ENCODE measurements around the gene RAB30.
A peak's percentile ranks its signal among the peaks of the same experiment; 100 is the strongest.
"Not testable (repeated sequence)": the region's sequence is repeated elsewhere in the genome, so short reads cannot be mapped to it uniquely, and the experiment has no call there.

Gene RAB30

DNA sequence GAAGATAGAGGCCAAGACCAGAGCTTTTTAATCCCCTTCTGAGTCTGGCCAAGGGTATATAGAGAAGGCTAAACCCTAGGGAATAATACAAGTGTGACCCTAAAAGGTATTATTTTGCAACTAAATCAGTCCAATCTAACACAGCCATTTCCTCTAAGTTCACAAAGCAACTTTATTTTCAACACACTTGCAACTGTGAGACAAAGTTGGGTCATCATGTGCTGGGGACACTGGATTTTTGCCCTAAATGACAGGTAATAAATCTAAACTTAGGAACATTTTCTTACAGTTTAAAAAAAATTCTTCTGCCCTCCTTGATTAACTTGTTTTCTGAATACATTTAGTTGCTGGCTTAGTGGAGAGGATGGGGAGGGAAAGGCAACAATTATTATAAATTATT lies 91.9 kb downstream of the RAB30 start:
- no peak for DNase-seq

DNA sequence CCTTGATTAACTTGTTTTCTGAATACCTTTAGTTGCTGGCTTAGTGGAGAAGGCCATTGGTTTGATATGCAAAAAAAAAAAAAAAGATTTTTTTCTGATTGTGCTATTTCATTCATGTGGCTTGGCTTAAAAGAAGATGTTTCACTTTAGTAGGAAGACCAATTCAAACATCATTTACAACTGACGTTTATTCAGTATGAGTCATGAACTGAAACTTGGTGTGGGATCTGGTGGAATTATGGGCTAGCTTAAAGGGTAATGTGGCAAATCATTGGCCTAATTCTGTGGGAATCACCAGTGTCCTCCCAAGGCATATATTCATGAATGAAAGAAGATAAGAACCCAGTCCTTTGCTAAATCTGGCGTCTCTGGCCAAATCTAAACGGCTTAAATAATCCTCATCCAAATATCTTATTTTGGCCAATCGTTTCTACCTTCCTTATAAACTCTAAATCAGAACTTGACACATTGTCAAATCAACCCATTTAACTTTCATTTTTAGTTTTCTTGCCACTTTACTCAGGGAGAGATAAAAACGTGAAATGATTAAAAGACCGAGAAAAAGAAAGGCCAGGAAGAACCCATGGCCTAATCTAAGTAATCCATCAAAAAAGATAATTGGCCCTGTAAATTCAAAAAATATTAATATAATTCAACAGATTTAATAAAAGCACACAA lies 93.1 kb downstream of the RAB30 start:
- no peak for DNase-seq

DNA sequence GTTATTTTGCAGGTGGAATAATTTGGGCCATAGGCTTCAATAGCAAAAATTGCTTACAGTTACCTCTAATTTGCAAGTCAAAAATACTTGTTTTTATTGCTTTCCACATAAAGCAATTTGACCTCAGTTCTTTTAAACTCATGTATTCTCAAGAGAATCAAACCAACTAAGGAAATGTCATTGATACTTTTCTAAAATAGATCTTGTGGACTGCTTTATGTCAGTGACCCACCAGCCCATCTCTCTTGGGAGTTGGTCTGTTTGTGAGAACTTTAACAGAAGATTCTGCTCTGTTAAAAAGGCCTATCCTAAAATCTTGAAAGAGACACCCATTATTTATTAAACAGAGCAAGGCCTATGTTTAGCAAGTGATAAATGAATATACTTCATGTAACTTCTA lies 94.9 kb downstream of the RAB30 start:
- DNase-seq: no peak

DNA sequence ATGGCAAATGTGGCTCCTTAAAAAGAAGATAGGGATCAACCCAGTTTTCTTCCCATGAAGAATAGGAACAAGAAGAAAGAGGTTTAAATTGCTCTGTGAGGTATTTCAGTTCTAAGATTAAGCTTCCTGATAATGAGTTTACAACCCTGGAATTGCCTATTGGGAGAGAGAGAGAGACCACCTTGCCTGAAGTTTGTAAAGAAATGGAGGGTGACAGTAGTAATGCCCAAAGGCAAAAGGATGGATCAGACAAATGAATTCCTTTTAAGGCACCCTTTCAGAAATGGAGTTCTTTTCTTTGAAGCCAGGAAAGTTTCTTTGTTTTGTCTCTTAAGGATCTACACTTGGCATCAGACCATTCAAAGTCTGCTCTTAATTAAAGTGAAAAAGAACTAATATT lies 95.8 kb downstream of the RAB30 start:
- DNase-seq: no peak

DNA sequence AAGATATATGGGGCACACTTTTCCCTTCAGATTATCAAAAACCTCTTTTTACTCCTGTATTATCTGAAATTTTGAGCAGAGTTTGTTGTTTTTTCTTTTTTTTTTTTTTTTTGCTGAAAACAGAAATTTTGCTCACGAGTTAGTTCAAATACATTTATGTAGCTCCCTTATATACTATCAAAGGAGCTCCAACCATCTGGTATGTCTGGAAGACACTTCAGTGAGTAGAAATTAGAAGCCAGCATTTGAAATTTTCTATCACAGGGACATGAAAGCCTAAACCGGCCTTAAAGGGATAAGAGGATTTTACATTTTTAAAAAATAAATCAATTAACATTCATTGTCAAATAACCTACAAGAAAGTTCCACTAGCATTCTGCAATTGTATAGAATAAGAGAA lies 96.8 kb downstream of the RAB30 start:
- DNase-seq: no peak

DNA sequence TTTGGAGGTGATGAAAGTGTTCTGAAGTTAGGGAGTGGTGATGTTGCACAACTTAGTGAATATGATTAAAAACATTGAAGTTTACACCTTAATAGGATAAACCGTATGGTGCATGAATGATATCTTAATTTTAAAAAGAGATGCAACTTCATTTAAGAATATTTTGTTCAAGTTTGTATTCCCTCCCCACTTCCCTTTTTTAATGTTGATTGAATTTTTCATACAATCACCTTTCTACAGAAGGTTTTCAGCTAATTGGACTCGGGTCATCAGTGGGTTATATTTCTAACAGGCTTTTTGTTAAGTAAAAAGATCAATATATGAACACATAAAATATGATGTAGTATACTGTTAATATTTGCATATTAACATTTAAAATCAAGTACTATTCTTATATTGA lies 97.6 kb downstream of the RAB30 start:
- no peak for DNase-seq

DNA sequence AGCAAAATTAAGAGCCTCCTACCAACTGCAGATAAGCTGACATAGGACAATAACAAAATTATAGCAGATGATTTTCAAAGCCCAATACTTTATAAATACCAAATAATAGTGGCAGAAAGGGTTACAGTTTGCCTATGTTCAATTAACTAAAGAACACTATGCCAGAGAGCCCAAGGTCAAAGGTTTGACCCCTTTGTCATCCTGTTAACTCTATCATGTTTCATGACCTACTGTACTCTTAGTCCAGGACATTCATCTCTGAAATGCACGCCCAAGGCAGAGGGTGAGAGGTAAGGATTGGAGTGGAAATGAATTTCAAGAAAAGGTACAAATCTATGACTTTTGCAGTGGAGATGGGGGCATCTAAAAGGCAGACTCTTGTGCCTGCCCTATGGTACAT lies 99.6 kb downstream of the RAB30 start:
- no peak for DNase-seq

DNA sequence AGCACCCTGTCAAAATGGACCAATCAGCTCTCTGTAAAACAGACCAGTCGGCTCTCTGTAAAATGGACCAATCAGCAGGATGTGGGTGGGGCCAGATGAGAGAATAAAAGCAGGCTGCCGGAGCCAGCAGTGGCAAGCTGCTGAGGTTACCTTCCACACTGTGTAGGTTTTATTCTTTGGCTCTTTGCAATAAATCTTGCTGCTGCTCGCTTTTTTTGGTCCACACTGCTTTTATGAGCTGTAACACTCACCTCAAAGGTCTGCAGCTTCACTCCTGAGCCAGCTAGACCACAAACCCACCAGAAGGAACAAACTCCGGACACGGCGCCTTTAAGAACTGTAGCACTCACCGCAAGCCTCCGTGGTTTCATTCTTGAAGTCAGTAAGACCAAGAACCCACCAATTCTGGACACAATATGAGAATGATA lies 100.2 kb downstream of the RAB30 start:
- DNase-seq: not testable (repeated sequence)

DNA sequence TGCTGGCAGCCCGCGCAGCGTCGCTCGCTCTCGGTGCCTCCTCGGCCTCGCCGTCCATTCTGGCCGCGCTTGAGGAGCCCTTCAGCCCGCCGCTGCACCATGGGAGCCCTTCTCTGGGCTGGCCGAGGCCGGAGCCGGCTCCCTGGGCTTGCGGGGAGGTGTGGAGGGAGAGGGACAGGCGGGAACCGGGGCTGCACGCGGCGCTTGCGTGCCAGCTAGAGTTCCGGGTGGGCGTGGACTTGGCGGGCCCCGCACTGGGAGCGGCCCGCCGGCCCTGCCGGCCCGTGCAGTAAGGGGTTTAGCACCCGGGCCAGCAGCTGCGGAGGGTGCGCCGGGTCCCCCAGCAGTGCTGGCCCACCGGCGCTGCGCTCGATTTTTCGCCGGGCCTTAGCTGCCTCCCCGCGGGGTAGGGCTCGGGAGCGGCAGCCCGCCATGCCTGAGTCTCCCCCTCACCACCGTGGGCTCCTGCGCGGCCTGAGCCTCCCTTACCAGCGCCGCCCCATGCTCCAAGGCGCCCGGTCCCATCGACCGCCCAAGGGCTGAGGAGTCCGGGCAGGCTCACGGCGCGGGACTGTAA lies 101.1 kb downstream of the RAB30 start:
- DNase-seq: not testable (repeated sequence)

DNA sequence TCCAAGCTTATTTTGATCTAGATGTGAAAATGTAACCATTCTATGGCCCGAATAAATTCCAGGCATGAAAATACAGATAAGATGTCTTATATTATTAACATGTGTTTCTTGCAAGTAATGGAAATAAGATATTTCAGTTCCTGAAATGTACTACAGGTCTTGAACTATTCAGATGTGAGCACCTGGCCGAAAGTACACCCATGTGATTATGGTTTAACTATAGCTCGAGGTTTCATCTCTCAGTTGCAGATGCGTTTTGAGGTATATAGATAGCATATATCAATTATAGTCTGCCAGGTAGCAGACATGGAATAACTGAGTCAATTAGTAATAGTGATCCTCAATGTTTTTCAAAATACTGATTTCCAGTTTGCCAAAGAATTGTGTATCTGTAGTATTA lies 101.9 kb downstream of the RAB30 start:
- DNase-seq: no peak

DNA sequence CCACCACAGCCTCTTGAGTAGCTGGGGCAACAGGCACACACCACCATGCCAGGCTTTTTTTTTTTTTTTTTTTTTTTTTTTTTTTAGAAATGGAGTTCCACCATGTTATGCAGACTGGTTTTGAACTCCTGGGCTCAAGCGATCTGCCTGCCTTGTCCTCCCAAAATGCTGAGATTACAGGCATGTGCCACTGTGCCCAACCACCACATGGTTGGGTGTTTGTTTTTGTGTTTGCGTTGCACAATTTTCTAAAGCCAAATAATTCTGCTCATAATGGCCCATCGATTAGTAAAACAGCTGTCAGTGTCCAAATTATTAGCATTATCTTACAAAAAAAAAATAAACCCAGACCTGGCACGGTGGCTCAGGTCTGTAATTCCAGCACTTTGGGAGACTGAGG lies 104.3 kb downstream of the RAB30 start:
- DNase-seq: no peak

DNA sequence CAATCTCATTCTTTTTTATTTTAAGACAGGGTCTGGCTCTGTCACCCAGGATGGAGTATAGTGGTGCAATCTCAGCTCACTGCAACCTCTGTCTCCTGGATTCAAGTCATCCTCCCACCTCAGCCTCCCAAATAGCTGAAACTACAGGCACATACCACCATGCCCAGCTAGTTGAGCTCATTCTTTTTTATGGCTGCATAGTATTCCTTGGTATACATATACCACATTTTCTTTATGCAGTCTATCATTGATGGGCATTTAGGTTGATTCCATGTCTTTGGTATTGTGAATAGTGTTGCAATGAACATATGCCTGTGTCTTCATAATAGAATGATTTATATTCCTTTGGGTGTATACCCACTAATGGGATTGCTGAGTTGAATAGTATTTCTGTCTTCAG lies 109.7 kb downstream of the RAB30 start:
- DNase-seq: not testable (repeated sequence)

DNA sequence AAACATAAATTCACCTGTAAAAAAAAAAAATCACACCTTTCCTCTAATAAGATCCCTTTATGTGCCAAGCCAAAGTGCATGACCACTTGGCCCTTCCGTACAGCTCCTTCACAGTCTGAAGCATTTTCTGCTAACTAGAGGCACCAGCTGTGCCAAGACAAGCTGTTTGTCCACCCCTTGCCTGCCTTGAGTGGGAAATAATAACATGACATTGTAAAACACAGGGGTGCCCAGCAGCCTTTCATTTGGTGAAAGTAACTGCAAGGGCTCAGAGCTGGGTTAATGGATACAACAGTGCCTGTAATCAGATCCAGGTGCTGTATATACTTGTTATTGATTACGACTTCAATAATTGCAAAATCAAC lies 110.9 kb downstream of the RAB30 start:
- DNase-seq: peak in 1 of 2 experiments; percentile 80

DNA sequence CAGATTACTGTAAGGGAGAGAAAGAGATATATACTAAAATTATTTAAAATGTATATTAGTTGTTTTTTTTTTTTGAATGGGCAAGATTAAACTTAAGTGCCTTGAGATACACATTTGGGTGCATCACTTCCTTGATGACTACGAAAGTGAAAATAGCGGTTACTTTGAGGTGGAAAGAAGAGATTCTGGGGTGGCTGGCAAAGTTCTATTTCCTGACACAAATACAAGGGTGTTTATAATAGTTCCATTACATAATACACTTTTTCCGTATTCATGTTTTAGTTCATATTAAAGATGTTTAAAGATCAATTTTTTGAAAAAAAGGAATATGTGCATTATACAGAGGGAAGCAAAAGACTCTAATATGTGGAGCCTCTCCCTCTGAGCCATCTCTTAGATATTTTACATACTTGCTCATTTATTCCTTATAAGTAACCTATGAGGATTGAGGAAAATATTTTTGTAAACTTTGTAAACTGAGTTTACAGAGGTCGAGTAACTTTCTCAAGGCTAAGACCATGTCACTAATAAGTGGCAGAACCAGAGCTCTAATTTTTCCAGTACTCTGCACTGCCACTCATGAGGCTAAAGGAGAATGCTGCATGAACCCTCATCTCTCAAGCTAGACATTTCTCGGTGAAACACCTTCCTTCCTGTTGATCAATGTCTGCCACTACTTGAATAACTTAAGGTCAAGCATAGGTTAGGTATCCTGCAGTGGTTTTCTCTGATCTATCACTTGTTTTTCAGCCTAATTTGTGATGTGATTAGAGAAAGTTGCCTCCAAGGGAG lies 111.5 kb downstream of the RAB30 start:
- DNase-seq: no peak

DNA sequence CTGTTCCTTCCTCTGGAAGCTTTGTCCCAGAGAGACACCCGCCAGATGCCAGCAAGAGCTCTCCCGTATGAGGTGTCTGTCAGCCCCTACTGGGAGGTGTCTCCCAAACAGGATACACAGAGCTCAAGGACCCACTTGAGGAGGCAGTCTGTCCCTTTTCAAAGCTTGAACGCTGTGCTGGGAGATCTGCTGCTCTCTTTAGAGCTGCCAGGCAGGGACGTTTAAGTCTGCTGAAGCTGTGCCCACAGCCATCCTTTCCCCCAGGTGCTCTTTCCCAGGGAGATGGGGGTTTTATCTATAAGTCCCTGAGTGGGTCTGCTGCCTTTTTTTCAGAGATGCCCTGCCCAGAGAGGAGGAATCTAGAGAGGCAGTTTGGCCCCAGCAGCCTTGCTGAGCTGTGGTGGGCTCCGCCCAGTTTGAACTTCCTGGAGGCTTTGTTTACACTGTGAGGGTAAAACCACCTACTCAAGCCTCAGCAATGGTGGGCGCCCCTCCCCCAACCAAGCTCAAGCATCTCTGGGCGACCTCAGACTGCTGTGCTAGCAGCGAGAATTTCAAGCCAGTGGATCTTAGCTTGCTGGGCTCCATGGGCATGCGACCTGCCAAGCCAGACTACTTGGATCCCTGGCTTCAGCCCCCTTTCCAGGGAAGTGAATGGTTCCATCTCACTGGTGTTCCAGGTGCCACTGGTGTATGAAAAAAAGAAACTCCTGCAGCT lies 115.8 kb downstream of the RAB30 start:
- DNase-seq: not testable (repeated sequence)

DNA sequence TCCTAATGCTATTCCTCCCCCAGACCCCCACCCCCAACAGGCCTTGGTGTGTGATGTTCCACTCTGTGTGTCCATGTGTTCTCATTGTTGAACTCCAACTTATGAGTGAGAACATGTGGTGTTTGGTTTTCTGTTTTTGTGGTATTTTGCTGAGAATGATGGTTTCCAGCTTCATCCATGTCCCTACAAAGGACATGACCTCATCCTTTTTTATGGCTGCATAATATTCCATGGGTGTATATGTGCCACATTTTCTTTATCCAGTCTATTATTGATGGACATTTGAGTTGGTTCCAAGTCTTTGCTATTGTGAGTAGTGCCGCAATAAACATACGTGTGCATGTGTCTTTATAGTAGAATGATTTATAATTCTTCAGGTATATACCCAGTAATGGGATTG lies 121.2 kb downstream of the RAB30 start:
- not testable (repeated sequence) for DNase-seq

DNA sequence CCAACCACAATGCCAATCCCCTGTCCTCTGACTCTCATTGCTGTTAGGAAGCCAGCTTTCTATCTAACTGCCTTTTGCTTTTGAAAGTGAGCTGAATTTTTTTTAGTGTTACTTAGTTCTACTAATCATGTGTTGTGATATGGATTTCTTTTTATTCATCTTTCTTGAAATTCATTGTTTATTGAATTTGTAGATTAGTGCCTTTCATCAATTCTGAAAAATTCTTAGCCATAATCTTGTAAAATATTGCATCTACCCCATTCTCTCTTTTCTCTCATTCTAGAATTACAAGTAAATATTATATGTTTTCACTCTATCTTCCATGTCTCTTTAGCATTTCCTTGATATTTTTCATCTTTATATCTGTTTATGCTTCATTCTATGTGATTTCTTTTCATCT lies 122.3 kb downstream of the RAB30 start:
- no peak for DNase-seq

DNA sequence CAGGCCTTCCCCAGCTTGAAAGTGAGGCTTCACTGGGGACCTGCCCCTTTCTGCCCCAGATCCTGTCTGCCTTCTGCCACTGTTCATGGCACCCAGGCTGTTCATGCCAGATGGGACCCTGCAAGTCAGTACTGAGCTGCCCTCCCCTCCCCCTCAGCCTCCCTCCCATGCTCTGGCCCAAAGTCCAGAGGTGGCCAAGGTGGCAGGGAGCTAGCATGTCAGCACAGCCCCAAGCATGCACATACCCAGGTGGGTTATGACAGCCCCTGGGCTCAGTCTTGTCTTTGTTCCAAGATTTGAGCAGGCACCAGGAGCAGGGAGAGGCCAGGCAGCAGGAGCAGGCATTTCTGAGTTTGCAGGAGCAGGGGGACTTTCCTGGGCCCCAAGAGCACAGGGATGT lies 126.0 kb downstream of the RAB30 start:
- DNase-seq: no peak

DNA sequence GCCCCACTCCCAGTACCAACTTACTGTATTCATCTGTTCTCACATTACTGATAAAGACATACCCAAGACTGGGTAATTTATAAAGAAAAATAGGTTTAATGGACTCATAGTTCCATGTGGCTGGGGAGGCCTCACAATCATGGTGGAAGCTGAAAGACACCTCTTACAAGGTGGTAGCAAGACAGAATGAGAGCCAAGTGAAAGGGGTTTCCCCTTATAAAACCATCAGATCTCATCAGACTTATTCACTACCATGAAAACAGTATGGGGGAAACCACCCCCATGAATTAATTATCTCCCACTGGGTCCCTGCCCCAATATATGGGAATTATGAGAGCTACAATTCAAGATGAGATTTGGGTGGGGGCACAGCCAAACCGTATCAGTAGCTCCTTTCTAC lies 126.7 kb downstream of the RAB30 start:
- not testable (repeated sequence) for DNase-seq

DNA sequence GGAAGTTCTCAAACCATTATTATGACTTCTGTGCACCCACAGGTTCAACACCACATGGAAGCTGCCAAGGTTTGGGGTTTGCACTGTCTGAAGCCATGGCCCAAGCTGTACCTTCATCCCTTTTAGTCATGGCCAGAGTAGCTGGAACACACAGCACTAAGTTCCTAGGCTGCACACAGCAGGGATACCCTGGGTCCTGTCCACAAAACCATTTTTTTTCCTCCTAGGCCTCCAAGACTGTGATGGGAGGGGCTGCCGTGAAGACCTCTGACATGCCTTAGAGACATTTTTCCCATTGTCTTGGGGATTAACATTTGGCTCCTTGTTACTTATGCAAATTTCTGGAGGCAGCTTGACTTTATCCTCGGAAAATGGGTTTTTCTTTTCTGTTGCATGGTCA lies 127.5 kb downstream of the RAB30 start:
- no peak for DNase-seq

DNA sequence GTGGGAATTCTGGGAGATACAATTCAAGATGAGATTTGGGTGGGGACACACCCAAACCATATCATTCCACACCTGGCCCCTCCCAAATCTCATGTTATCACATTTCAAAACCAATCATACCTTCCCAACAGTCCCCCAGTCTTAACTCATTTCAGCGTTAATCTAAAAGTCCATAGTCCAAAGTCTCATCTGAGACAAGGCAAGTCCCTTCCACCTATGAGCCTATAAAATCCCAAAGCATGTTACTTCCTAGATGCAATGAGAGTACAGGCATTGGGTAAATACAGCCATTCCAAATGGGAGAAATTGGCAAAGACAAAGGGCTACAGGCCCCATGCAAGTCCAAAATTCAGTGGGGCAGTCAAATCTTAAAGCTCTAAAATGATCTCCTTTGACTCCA lies 128.3 kb downstream of the RAB30 start:
- DNase-seq: not testable (repeated sequence)

DNA sequence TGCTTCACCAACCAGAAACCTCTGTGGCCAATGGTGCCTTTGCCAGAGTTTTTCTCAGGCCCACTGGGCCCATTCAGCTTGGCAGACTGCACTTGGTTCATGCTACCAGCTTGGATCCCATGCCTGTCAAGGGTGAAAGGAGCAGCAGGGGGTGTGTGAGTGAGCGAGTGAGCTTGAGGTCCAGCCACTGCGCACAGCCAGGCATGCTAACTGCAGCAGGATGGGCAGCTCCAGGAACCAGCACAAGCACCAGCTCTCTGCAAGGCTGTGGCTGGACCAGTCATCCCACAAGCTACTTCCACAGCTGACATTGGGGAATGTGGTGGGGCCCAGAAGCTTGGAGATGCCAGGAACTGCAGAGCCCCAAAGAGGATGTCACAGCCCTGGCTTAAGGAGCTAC lies 129.3 kb downstream of the RAB30 start:
- no peak for DNase-seq

DNA sequence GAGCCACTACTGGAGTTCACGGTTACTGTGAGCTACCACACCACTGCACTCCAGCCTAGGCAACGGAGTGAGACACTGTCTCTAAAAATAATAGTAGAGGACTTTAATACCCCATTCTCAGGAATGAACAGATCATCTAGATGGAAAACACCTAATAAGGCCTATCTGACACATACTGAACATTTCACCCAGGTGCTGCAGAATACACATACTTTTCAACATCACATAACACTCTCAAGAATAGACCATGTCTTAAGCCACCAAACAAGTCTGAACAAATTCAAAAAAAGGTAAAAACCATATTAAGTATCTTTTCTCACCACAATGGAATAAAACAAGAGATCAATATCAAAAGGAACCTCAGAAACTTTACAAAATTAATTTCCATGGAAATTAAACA lies 132.2 kb downstream of the RAB30 start:
- no peak for DNase-seq

DNA sequence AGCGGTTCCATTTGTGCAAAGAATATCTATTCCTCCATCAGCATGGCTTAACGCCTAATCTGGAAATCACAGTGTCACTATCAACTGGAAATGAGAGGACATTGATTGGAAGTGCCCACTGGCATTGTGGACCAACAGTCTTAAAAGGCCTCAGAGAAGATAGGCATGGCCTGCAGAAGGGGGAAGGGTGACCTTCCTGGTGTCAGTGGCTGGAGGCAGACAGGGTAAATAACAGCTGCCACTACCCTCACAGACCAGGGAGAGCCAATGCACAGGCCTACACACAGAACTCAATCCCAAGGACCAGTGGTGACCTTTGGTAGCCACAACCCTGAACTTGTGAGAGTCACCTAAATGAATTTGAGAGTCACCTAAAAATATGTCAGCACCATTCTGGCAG lies 134.1 kb downstream of the RAB30 start:
- DNase-seq: no peak

Data from NCI-H1930 (cell line).